NCI-H146 treated with DMSO at 0.1 percent for 48 hours (cell line): ENCODE results near the gene LNX2.

Experiments used
- DNase-seq: peaks from one replicate; lab custom pipeline; 2025; ENCODE audit not compliant: unreplicated experiment; lab: John Stamatoyannopoulos, UW

The LNX2 gene

GRCh38 chr13:27510082-27510481 is 110.2 kb downstream of the LNX2 start:
- DNase-seq, result peak; percentile 77

GRCh38 chr13:27508802-27509201 is 111.5 kb downstream of the LNX2 start:
- no peak for DNase-seq

- DNase-seq, result no peak
These were observed 114.5 kb downstream of the LNX2 start for GRCh38 chr13:27505792-27506191.

- DNase-seq, result peak; percentile 45
These were observed 115.5 kb downstream of the LNX2 start for GRCh38 chr13:27504868-27505194.

- no peak for DNase-seq
These were observed 116.0 kb downstream of the LNX2 start for GRCh38 chr13:27504128-27504867.

GRCh38 chr13:27500806-27501534 is 119.4 kb downstream of the LNX2 start:
- DNase-seq, result no peak

- no peak for DNase-seq
These were observed 122.6 kb downstream of the LNX2 start for GRCh38 chr13:27497563-27498230.

- DNase-seq, result peak; percentile 9
These were observed 123.6 kb downstream of the LNX2 start for GRCh38 chr13:27496536-27497273.

GRCh38 chr13:27496006-27496405 is 124.3 kb downstream of the LNX2 start:
- DNase-seq, result no peak
